SJSA1 (cell line): Measurements from ENCODE around the gene CGN. TPM values are rescaled to one million over a fixed set of nuclear protein-coding genes. Genes with fewer than 3 reads are reported as not detected.

Experiments
- DNase-seq, 2 experiments: peaks; one replicate each; pipeline ENCODE4 v3.0.0-alpha.2; 2015 to 2020; ENCODE audit warnings: low spot score in 2 of 2, low read depth in 1 of 2
- H3K27ac ChIP-seq: fragments of 250-450 bp; sonication (Bioruptor Pico); 2 replicates; pipeline ENCODE4 v1.5.1; 2020; ENCODE audit warnings: mild to moderate bottlenecking, moderate library complexity
- H3K27me3 ChIP-seq: fragments of 250-450 bp; sonication (Bioruptor Pico); replicated peaks from 2 replicates; pipeline ENCODE4 v1.5.1; 2020; ENCODE audit warnings: mild to moderate bottlenecking, moderate library complexity
- H3K36me3 ChIP-seq: fragments of 250-450 bp; sonication (Bioruptor Pico); 2 replicates; pipeline ENCODE4 v1.5.1; 2020; ENCODE audit warnings: mild to moderate bottlenecking
- H3K4me1 ChIP-seq: fragments of 250-450 bp; sonication (Bioruptor Pico); replicated peaks from 2 replicates; pipeline ENCODE4 v1.6.1; 2021; ENCODE audit warnings: mild to moderate bottlenecking
- H3K4me3 ChIP-seq: fragments of 250-450 bp; sonication (Bioruptor Pico); 2 replicates; pipeline ENCODE4 v1.5.1; 2020; ENCODE audit warnings: mild to moderate bottlenecking
- H3K9me3 ChIP-seq: fragments of 250-450 bp; sonication (Bioruptor Pico); replicated peaks from 2 replicates; pipeline ENCODE4 v1.5.1; 2020; ENCODE audit warnings: mild to moderate bottlenecking
- total RNA-seq: library from RNA; depleted of rRNA; stranded (reverse); fragments of >200 nt; shearing (Covaris generic); gene quantifications from 2 replicates; pipeline ENCODE4 v1.2.3, GENCODE V29; 2014

Gene CGN
- total RNA-seq, 1 experiment from 2014 or later: 0.26 TPM

DNA sequence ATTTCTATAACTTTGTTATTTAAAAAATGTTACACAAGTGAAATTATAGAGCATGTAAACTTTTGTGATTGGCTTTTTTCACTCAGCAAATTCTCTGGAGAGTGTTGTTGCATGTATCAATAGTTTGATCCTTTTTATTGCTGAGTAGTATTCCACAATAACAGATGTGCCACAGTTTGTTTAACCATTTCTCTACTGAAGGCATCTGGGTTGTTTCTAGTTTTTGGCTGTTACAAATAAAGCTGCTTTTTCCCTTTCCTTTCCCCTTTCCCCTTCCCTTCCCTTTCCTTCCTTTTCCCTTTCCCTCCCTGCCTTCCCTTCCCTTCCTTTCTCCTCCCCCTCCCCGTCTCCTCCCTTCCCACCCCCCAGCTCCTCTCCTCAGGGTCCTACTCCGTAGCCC lies 44.9 kb downstream of the CGN start:
- DNase-seq: no peak
- Histone ChIP-seq H3K4me3 (no peak overlapping the region), H3K4me1 (peaks cover 12% of the 10 kb centered on the region), H3K36me3 (peaks cover 20% of the 10 kb centered on the region; the same call in 1 of the 2 replicates), H3K9me3 (no peaks in the 10 kb centered on the region), H3K27me3 (no peaks in the 10 kb centered on the region), H3K27ac (no peak overlapping the region)

DNA sequence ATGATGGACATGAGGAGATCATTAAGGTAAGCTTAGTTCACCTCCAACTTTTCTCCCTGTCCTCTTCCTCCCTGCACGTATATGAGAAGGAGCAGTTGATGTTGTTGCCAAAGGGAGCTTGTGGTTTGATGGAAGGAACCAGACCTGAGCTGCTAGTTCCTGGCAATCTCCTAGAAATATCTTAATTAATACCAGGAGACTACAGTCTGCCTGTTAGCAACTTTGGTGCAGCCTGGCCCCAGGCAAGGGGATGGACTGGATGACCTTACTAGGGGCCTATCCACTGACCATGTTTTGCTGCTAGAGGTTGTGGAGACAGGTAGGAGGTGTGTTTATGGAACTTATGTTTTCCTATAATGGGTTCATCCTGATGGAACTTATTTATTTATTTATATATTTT lies 51.5 kb downstream of the CGN start:
- Histone ChIP-seq H3K27me3 (no peaks in the 10 kb centered on the region), H3K4me1 (no peaks in the 10 kb centered on the region), H3K27ac (no peak overlapping the region), H3K36me3 (peaks cover 73% of the 10 kb centered on the region), H3K9me3 (no peaks in the 10 kb centered on the region), H3K4me3 (no peak overlapping the region)
- DNase-seq: no peak

DNA sequence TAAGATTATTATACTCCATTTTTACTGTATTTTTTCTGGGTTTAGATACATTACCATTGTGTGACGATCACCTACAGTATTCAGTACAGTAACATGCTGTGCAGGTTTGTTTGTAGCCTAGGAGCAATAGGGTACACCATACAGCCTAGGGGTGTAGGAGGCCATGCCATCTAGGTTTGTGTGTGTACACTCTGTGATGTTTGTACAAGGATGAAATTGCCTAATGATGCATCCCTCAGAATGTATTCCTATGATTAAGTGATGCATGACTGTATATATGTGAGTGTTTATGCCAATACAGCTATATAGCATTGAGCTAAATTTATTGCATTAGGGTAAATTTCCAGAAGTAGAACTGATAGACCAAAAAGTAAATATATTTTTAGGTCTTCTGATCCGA lies 52.2 kb downstream of the CGN start:
- H3K36me3 ChIP-seq: peaks cover 80% of the 10 kb centered on the region
- no peaks in the 10 kb centered on the region for H3K27me3 ChIP-seq
- H3K4me1 ChIP-seq: no peaks in the 10 kb centered on the region
- no peak overlapping the region for H3K27ac ChIP-seq
- H3K9me3 ChIP-seq: no peaks in the 10 kb centered on the region
- no peak for DNase-seq
- H3K4me3 ChIP-seq: no peak overlapping the region

DNA sequence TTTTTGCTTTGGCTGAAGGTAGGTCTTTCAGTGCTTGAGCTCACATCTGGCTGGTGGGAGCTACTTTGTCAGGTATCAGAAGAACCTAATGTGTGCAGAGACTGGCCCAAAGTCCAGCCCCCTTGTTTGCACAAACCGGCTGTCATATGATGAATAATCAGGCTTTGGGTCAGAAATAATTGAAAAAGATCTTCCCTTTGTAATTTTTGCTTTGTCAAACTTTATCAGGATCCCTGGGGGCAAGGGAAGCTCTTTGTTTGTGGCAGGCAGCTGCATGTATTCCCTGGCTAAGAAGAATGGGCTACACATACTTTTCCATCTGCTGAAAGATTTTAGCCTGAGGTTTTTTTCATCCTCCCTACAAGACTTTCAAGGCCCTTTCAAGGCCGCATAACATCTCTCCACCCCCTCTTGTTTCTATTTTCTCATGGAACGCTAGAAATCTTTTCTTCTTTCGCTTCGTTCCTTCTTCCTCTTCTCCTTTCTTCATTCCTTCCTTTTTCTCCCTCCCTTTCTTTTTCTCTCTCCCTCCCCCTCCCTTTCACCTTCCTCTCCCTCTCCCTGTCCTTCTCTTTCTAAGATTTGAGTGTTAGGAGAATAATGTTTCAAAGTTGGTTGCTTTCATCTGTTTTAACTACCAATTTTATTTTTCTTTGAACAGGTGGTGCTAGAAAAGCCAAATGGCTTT lies 54.5 kb downstream of the CGN start:
- Histone ChIP-seq H3K4me3 (no peak overlapping the region), H3K36me3 (peaks cover 96% of the 10 kb centered on the region), H3K27ac (no peak overlapping the region), H3K9me3 (no peaks in the 10 kb centered on the region), H3K4me1 (no peaks in the 10 kb centered on the region), H3K27me3 (no peaks in the 10 kb centered on the region)
- DNase-seq: no peak

DNA sequence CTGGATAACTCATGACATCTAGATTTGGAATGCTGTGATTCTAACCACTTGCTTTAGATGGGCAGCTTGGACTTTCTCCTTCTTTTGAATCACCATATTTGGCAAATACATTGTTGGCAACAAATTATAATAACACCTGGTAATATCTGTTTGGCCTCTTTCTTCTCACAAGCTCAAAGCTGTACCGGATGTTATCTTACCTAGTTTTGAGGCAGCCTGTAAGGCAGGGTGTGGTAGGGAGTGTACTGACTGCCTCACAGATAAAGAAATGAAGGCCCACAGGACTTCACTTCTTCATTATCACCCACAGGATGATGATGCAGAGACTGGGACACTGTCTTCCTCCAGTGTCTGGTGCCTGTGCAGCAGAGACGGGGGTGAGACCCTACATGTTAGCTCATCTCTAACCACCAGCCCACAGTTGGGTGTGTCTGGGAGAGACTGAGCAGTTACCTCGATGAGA lies 57.5 kb downstream of the CGN start:
- H3K4me1 ChIP-seq: no peaks in the 10 kb centered on the region
- DNase-seq: no peak
- H3K4me3 ChIP-seq: no peak overlapping the region
- peaks cover 94% of the 10 kb centered on the region for H3K36me3 ChIP-seq
- no peak overlapping the region for H3K27ac ChIP-seq
- H3K27me3 ChIP-seq: no peaks in the 10 kb centered on the region
- no peaks in the 10 kb centered on the region for H3K9me3 ChIP-seq

DNA sequence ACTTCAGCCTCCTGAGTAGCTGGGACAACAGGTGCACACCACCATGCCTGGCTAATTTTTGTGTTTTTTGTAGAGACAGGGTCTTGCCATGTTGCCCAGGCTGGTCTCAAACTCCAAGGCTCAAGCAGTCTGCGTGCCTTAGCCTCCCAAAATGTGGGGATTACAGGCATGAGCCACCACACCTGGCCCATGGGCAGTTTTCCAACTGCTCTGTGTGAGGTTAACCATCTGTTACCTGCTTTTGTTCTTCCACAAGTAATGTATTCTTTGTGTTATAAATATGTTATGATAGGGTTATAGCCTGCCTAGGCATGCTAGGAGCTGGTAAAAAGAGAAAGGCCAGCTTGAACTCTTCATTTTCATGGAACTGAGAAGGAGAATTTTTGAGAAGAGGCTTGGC lies 59.6 kb downstream of the CGN start:
- no peaks in the 10 kb centered on the region for H3K27me3 ChIP-seq
- H3K4me3 ChIP-seq: no peak overlapping the region
- H3K27ac ChIP-seq: no peak overlapping the region
- no peak for DNase-seq
- peaks cover 92% of the 10 kb centered on the region for H3K36me3 ChIP-seq
- no peaks in the 10 kb centered on the region for H3K9me3 ChIP-seq
- H3K4me1 ChIP-seq: peaks cover 16% of the 10 kb centered on the region

DNA sequence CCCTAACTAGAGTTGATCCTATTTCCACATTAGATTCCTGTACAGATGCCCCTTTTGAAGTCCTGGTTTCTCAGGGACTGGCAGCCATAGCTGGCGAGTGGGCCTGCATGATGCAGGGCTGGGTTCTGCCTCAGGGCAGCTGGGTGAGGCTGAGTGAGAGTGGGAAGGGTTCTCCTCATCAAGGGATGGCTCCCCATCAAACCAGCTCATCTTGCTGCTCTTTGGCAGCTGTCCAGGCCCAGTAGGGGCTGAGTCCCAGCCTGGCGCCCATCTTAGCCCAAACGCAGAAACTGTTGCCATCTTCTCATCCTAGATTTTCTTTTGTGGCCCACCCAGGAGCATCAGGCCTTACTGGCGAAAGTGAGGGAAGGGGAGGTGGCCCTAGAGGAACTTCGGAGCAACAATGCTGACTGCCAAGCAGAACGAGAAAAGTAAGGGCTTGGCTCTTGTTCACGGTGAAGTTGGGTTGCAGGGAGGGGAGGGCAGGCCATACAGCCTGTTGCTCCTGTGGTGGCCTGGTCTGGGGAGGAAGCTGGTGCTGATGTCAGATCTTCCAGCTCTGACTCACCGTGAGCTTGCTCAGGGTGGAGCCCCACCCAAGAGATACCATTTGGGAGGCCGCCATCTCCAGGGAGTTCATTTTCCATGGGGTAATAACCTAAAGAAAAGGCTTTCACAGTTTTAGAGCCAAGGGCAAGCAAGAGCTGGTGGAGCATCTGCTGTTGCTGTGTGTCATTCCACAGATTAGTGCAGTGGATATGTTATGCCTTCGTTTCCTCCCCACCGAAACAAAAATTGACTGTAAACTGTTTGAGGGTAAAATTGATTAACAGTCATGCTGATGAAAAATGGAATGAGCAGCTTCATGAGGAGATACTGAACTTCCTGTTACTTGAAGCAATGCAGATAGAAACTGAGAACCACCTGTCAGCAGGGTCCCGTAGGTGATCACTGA lies 63.7 kb downstream of the CGN start:
- Histone ChIP-seq H3K36me3 (peaks cover 92% of the 10 kb centered on the region), H3K4me1 (peaks cover 25% of the 10 kb centered on the region), H3K27me3 (no peaks in the 10 kb centered on the region), H3K4me3 (no peak overlapping the region), H3K9me3 (no peaks in the 10 kb centered on the region), H3K27ac (peak overlapping the region; percentile 48)
- peak; percentile 60 to 87 for DNase-seq

DNA sequence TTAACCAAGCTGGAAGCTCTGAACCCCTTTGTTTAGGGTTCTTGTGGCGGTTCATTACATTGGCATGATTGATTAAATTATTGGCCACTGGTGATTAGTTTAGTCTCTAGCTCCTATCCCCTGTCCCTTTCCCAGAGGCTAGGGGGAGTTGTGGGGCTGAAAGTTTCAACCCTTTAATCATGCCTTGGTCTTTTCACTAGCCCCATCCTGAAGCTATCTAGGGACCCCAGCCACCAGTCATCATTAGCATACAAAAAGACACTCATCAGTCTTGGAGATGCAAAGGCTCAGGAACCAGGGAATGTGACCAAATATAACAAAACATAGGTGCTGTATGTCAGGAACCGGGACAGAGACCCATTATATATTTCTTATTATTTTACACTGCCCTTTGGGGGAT lies 66.0 kb downstream of the CGN start:
- no peaks in the 10 kb centered on the region for H3K9me3 ChIP-seq
- H3K27ac ChIP-seq: no peak overlapping the region

DNA sequence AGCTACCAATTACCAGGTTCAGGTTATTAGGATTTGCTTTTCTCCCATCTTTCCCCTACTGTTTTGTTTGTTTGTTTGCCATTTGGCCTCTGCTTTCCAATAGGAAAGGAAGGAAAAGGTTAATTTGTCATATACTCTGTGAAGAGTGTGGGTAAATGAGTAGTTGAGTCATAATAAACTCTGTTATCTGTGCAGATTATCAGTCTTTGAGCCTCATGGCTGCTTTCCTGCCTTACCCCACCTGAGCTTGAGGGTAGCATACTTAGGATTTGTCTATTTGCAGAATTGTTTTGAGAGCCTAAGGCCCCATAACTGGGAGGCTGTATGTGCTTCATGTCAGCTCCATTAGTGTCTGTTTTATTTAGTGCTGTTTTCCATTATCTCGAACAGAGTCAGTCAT lies 67.8 kb downstream of the CGN start:
- Histone ChIP-seq H3K4me1 (peaks cover 25% of the 10 kb centered on the region), H3K9me3 (no peaks in the 10 kb centered on the region), H3K4me3 (no peak overlapping the region), H3K27ac (no peak overlapping the region), H3K27me3 (no peaks in the 10 kb centered on the region), H3K36me3 (peaks cover 91% of the 10 kb centered on the region)
- no peak for DNase-seq

More for the DNA sequence above, 66.0 kb downstream of the CGN start:
- peaks cover 95% of the 10 kb centered on the region for H3K36me3 ChIP-seq
- no peak for DNase-seq
- no peak overlapping the region for H3K4me3 ChIP-seq
- no peaks in the 10 kb centered on the region for H3K27me3 ChIP-seq
- H3K4me1 ChIP-seq: peaks cover 25% of the 10 kb centered on the region

DNA sequence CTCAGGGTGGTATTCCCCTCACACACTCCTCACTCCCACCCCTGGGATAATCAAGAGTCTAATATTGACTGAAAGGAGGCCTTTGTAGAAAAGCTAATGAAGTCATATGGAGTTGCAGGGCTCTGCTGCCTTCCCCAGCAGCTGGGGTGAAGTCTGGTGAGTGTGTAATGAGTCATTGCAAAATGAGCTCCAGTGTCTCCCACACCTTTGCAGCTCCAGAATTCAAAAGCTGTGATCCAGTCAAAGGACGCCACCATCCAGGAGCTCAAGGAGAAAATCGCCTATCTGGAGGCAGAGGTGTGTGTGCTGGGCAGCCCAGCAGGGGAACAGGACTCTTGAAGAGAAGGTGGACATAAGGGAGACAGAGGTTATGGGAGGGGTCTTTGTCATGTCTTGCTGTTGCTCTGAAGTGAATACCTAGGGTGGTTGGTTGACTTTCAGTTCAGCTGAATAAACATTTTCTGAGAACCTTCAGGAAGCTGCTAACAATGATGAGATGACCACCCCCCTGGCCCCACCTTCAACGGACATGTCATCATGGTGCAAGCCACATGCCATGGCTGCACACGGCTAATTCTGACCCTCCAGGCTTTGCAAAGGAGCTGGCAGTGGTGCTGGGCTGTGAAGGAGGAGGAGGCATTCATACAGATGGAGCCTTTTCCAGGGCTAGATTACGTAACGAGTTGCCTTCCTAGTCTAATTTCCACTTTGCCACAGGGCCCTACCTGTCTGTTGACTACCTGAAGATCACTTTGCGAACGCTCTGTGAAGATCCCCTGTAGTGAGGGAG lies 68.4 kb downstream of the CGN start:
- H3K27me3 ChIP-seq: no peaks in the 10 kb centered on the region
- no peak for DNase-seq
- H3K36me3 ChIP-seq: peaks cover 90% of the 10 kb centered on the region
- no peak overlapping the region for H3K27ac ChIP-seq
- no peaks in the 10 kb centered on the region for H3K9me3 ChIP-seq
- no peak overlapping the region for H3K4me3 ChIP-seq
- peaks cover 18% of the 10 kb centered on the region for H3K4me1 ChIP-seq

DNA sequence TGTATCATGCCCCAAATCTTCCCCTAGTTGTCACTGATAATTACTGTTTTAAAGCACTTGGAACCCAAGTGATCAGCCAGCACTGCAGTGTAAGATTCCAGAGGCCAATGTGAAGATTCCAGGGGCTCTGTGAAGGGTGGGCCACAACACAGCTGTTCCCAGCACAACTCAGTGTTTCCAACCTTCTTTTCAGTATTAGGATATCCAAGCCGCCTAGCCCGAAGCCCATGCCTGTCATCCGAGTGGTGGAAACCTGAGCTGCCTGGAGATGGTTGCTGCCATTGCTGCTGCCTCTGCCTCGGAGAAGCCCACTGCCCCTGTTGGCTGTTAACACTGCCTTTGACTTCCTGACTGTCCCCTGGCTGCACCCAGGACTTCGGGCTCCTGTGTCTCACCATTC lies 70.3 kb downstream of the CGN start:
- H3K4me1 ChIP-seq: peaks cover 18% of the 10 kb centered on the region
- DNase-seq: no peak
- no peak overlapping the region for H3K4me3 ChIP-seq
- H3K27me3 ChIP-seq: no peaks in the 10 kb centered on the region
- no peaks in the 10 kb centered on the region for H3K9me3 ChIP-seq
- H3K27ac ChIP-seq: no peak overlapping the region
- peaks cover 73% of the 10 kb centered on the region for H3K36me3 ChIP-seq

DNA sequence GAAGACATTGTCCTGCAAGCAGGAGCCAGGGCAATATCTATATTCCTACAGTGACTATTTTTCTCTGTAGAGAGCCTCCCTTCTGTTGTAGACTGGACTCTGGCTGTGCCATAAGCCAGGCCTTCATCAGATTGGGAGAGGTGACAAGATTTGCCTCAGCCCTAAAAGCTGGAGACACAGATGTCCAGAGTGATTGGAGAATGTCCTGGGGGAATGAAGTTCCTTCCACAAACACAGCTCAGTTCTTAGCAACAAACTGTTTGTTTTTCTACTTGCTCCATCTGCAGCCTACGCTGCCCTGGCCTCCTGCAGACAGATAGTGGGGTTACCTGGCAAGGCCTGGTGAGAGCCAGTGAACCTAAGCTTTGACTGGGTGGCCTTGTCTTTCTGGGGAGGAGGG lies 70.7 kb downstream of the CGN start:
- Histone ChIP-seq H3K9me3 (no peaks in the 10 kb centered on the region), H3K4me3 (no peak overlapping the region), H3K27me3 (no peaks in the 10 kb centered on the region), H3K27ac (no peak overlapping the region), H3K4me1 (peaks cover 18% of the 10 kb centered on the region), H3K36me3 (peaks cover 69% of the 10 kb centered on the region)
- no peak for DNase-seq

DNA sequence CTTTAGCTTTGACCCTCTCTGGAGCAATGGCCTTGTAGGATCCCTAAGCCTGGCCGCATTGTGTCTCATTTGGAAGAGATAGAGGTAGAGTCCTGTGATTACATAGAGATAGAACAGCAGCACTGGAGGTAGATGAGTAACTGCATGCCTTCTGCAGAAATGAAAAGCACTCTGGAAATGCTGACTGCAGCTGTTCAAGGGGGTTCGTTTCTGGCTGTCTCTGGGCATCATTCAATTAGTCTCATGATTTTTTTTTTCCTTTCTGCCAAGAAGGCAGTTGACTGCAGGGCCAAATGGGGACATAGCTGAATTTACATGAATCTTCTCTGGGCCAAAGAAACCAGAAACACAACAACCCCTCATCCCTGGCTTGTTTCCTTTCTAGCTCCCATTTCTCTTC lies 72.6 kb downstream of the CGN start:
- Histone ChIP-seq H3K4me1 (peaks cover 18% of the 10 kb centered on the region), H3K36me3 (peaks cover 50% of the 10 kb centered on the region), H3K27ac (no peak overlapping the region), H3K27me3 (no peaks in the 10 kb centered on the region), H3K4me3 (no peak overlapping the region), H3K9me3 (no peaks in the 10 kb centered on the region)
- DNase-seq: no peak
